PC-9 (cell line): ENCODE results near the gene SPEM3.

Experiments used
- EZH2 ChIP-seq: fragments of 200-600 bp; sonication (generic); IDR thresholded peaks from 2 replicates; pipeline ENCODE4 v1.8.0; 2017; ENCODE audit warnings: antibody characterized with exemption, low read depth
- TF ChIP-seq, protein P1 (sequence below): fragments of 200-600 bp; sonication (generic); conservative IDR thresholded peaks from 2 replicates; pipeline ENCODE4 v1.6.1; 2017; ENCODE audit warnings: mixed run types, antibody characterized with exemption, mild to moderate bottlenecking, moderate library complexity

GRCh38 chr17:7440113-7440833 lies 11.6 kb downstream of the SPEM3 start:
- TF ChIP-seq, protein P1, sequence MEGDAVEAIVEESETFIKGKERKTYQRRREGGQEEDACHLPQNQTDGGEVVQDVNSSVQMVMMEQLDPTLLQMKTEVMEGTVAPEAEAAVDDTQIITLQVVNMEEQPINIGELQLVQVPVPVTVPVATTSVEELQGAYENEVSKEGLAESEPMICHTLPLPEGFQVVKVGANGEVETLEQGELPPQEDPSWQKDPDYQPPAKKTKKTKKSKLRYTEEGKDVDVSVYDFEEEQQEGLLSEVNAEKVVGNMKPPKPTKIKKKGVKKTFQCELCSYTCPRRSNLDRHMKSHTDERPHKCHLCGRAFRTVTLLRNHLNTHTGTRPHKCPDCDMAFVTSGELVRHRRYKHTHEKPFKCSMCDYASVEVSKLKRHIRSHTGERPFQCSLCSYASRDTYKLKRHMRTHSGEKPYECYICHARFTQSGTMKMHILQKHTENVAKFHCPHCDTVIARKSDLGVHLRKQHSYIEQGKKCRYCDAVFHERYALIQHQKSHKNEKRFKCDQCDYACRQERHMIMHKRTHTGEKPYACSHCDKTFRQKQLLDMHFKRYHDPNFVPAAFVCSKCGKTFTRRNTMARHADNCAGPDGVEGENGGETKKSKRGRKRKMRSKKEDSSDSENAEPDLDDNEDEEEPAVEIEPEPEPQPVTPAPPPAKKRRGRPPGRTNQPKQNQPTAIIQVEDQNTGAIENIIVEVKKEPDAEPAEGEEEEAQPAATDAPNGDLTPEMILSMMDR = no peak
- TF ChIP-seq EZH2 = no peak
